K562 (cell line): ENCODE data around the gene VEGFA. TPM values are rescaled to one million over a fixed set of nuclear protein-coding genes. Genes with fewer than 3 reads are reported as not detected.

Source experiments
- EGR1 ChIP-seq: fragments of 450-650 bp; conservative IDR thresholded peaks from 2 replicates; pipeline ENCODE4 v1.6.1; 2017; ENCODE audit warnings: mild to moderate bottlenecking
- EP400 ChIP-seq: fragments of 450-650 bp; IDR thresholded peaks from 2 replicates; pipeline ENCODE4 v1.6.1; 2017; ENCODE audit warnings: antibody characterized with exemption, mild to moderate bottlenecking, moderate library complexity
- FOXJ2 ChIP-seq: fragments of 200-800 bp; sonication (Bioruptor generic); IDR thresholded peaks from 2 replicates; pipeline ENCODE4 v1.6.1; 2016; ENCODE audit warnings: missing genetic modification characterization, missing compliant biosample characterization
- SMARCA5 ChIP-seq: fragments of 450-650 bp; IDR thresholded peaks from 2 replicates; pipeline ENCODE4 v1.6.1; 2016
- ZNF143 ChIP-seq: sonication (generic); formaldehyde crosslinking; IDR thresholded peaks from 2 replicates; pipeline ENCODE4 v1.9.0; 2022; ENCODE audit warnings: mild to moderate bottlenecking, missing genetic modification reagents
- ZNF384 ChIP-seq: IDR thresholded peaks from 2 replicates; pipeline ENCODE4 v1.6.1; 2012; ENCODE audit warnings: low read depth, low read length, improper control_type of control experiment
- polyA plus RNA-seq, 8 experiments: library from polyadenylated mRNA; depleted of rRNA in 4 of 8; stranded (reverse) in 5 of 8; unstranded in 3 of 8; fragments of >200 nt; fragmentation: Nextera tagmentation in 2 of 8; fragmentation: Illumina TruSeq in 1 of 8; extraction: Ambion mirVana in 2 of 8; extraction: Trizol in 1 of 8; gene quantifications; 2 replicates each; pipeline versions ENCODE4 v1.2.1 to v1.2.3, GENCODE V29; 2011 to 2014; ENCODE audit warnings: inconsistent platforms in 1 of 8, missing spikeins in 1 of 8
- total RNA-seq, 7 experiments: library from RNA; depleted of rRNA in 6 of 7; stranded (reverse); fragments of >200 nt in 6 of 7; fragmentation: Illumina TruSeq in 2 of 7; extraction: Trizol in 2 of 7; gene quantifications; 2 replicates each; pipeline versions ENCODE4 v1.2.1 to v1.2.3, GENCODE V29; 2011 to 2021; ENCODE audit warnings: low replicate concordance in 1 of 7
- TF ChIP-seq, protein P1 (sequence below): fragments of 450-650 bp; formaldehyde crosslinking; IDR thresholded peaks from 2 replicates; pipeline ENCODE4 v1.4.0; 2020; ENCODE audit warnings: mild to moderate bottlenecking, moderate library complexity
- TF ChIP-seq, protein P2 (sequence below): fragments of 450-650 bp; IDR thresholded peaks from 2 replicates; pipeline ENCODE4 v1.6.1; 2014; ENCODE audit warnings: low read depth, mild to moderate bottlenecking, moderate library complexity, borderline replicate concordance
- TF ChIP-seq, protein P3 (sequence below): fragments of 450-650 bp; IDR thresholded peaks from 2 replicates; pipeline ENCODE4 v1.7.1; 2018; ENCODE audit warnings: mild to moderate bottlenecking, low read depth; ENCODE audit not compliant: partially characterized antibody
- TF ChIP-seq, protein P4 (sequence below): fragments of 250-450 bp; sonication (Bioruptor Pico); IDR thresholded peaks from 2 replicates; pipeline ENCODE4 v1.4.0; 2020; ENCODE audit warnings: borderline replicate concordance

The VEGFA gene
- total and polyA plus RNA-seq, 9 of the 15 experiments (the other 6 are each of a cell fraction or from before 2014, with no cell fraction given), result 14.0 to 271 (median 124) TPM

DNA sequence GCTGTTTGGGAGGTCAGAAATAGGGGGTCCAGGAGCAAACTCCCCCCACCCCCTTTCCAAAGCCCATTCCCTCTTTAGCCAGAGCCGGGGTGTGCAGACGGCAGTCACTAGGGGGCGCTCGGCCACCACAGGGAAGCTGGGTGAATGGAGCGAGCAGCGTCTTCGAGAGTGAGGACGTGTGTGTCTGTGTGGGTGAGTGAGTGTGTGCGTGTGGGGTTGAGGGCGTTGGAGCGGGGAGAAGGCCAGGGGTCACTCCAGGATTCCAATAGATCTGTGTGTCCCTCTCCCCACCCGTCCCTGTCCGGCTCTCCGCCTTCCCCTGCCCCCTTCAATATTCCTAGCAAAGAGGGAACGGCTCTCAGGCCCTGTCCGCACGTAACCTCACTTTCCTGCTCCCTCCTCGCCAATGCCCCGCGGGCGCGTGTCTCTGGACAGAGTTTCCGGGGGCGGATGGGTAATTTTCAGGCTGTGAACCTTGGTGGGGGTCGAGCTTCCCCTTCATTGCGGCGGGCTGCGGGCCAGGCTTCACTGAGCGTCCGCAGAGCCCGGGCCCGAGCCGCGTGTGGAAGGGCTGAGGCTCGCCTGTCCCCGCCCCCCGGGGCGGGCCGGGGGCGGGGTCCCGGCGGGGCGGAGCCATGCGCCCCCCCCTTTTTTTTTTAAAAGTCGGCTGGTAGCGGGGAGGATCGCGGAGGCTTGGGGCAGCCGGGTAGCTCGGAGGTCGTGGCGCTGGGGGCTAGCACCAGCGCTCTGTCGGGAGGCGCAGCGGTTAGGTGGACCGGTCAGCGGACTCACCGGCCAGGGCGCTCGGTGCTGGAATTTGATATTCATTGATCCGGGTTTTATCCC lies at the start of gene VEGFA (continued):
- peak; percentile 61 for TF ChIP-seq ZNF143 (CRISPR knock-in tag)
- TF ChIP-seq EP400, result peak; percentile 83
- TF ChIP-seq SMARCA5, result peak; percentile 62; the same call in 1 of the 2 replicates
- TF ChIP-seq, protein P1, sequence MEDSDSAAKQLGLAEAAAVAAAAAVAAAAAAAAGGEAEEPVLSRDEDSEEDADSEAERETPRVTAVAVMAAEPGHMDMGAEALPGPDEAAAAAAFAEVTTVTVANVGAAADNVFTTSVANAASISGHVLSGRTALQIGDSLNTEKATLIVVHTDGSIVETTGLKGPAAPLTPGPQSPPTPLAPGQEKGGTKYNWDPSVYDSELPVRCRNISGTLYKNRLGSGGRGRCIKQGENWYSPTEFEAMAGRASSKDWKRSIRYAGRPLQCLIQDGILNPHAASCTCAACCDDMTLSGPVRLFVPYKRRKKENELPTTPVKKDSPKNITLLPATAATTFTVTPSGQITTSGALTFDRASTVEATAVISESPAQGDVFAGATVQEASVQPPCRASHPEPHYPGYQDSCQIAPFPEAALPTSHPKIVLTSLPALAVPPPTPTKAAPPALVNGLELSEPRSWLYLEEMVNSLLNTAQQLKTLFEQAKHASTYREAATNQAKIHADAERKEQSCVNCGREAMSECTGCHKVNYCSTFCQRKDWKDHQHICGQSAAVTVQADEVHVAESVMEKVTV (CRISPR knock-in tag), result peak; percentile 98
- TF ChIP-seq, protein P2, sequence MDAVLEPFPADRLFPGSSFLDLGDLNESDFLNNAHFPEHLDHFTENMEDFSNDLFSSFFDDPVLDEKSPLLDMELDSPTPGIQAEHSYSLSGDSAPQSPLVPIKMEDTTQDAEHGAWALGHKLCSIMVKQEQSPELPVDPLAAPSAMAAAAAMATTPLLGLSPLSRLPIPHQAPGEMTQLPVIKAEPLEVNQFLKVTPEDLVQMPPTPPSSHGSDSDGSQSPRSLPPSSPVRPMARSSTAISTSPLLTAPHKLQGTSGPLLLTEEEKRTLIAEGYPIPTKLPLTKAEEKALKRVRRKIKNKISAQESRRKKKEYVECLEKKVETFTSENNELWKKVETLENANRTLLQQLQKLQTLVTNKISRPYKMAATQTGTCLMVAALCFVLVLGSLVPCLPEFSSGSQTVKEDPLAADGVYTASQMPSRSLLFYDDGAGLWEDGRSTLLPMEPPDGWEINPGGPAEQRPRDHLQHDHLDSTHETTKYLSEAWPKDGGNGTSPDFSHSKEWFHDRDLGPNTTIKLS, result peak; percentile 46
- peak; percentile 94 for TF ChIP-seq ZNF384
- TF ChIP-seq, protein P3, sequence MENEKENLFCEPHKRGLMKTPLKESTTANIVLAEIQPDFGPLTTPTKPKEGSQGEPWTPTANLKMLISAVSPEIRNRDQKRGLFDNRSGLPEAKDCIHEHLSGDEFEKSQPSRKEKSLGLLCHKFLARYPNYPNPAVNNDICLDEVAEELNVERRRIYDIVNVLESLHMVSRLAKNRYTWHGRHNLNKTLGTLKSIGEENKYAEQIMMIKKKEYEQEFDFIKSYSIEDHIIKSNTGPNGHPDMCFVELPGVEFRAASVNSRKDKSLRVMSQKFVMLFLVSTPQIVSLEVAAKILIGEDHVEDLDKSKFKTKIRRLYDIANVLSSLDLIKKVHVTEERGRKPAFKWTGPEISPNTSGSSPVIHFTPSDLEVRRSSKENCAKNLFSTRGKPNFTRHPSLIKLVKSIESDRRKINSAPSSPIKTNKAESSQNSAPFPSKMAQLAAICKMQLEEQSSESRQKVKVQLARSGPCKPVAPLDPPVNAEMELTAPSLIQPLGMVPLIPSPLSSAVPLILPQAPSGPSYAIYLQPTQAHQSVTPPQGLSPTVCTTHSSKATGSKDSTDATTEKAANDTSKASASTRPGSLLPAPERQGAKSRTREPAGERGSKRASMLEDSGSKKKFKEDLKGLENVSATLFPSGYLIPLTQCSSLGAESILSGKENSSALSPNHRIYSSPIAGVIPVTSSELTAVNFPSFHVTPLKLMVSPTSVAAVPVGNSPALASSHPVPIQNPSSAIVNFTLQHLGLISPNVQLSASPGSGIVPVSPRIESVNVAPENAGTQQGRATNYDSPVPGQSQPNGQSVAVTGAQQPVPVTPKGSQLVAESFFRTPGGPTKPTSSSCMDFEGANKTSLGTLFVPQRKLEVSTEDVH, result peak; percentile 35
- 0 out of 2 replicates have a peak, but pooled peaks have one; percentile 6 for TF ChIP-seq FOXJ2 (tag)
- TF ChIP-seq EGR1, result peak; percentile 78
- TF ChIP-seq, protein P4, sequence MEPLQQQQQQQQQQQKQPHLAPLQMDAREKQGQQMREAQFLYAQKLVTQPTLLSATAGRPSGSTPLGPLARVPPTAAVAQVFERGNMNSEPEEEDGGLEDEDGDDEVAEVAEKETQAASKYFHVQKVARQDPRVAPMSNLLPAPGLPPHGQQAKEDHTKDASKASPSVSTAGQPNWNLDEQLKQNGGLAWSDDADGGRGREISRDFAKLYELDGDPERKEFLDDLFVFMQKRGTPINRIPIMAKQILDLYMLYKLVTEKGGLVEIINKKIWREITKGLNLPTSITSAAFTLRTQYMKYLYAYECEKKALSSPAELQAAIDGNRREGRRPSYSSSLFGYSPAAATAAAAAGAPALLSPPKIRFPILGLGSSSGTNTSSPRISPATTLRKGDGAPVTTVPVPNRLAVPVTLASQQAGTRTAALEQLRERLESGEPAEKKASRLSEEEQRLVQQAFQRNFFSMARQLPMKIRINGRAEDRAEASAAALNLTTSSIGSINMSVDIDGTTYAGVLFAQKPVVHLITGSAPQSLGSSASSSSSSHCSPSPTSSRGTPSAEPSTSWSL (CRISPR knock-in tag), result 0 out of 2 replicates have a peak, but pooled peaks have one; percentile 65
